T-helper 1 cell treated with Interleukin-12 subunit alpha and Interleukin-12 subunit beta and Interleukin-4 antibody, amounts not matched to agents 30 ng/mL and 1 ng/mL, for 36 hours (primary cell): ENCODE results near the gene CHP2. TPM values are rescaled to one million over a fixed set of nuclear protein-coding genes. Genes with fewer than 3 reads are reported as not detected.
"Not testable (repeated sequence)": the region's sequence is repeated elsewhere in the genome, so short reads cannot be mapped to it uniquely, and the experiment has no call there.

ENCODE experiments used
- intact Hi-C: fragments of 100-400 bp; cut with micrococcal nuclease; formaldehyde crosslinking; loops from one replicate; pipeline ENCODE4 v1.15.1; 2024
- total RNA-seq: library from RNA; stranded (reverse); gene quantifications from 2 replicates; pipeline ENCODE4 v1.2.3, GENCODE V29; 2022

CHP2 gene
- total RNA-seq, 1 donor from 2014 or later: not detected

- intact Hi-C loops: no loop called here
Measured at GRCh38 chr16:23742766-23743165, 12.1 kb upstream of the CHP2 start.

GRCh38 chr16:23745263-23745662, 9.6 kb upstream of the CHP2 start:
- intact Hi-C loops: no loop called here

- intact Hi-C loops: no loop called here
Measured at GRCh38 chr16:23748630-23749029, 6.2 kb upstream of the CHP2 start.

GRCh38 chr16:23751053-23751452, 3.8 kb upstream of the CHP2 start:
- intact Hi-C loops: not testable (repeated sequence)

- intact Hi-C loops: loop anchor here (2.0 kb wide), 1 partner anchor 15 kb away; no protein-coding TSS in a partner anchor
Measured at GRCh38 chr16:23753908-23754593, 775 bp upstream of the CHP2 start.

GRCh38 chr16:23755484-23755809, 621 bp downstream of the CHP2 start:
- intact Hi-C loops: no loop called here

- intact Hi-C loops: no loop called here
Measured at GRCh38 chr16:23757116-23757515, 2.3 kb downstream of the CHP2 start.

- intact Hi-C loops: no loop called here
Measured at GRCh38 chr16:23757937-23758619, 3.3 kb downstream of the CHP2 start.

GRCh38 chr16:23765933-23766332, 11.1 kb downstream of the CHP2 start:
- intact Hi-C loops: no loop called here

GRCh38 chr16:23768581-23768980, 13.8 kb downstream of the CHP2 start:
- intact Hi-C loops: loop anchor here (2.0 kb wide), 1 partner anchor 16 kb away; no protein-coding TSS in a partner anchor

GRCh38 chr16:23771027-23771426, 16.2 kb downstream of the CHP2 start:
- intact Hi-C loops: no loop called here

GRCh38 chr16:23771642-23772041, 16.8 kb downstream of the CHP2 start:
- intact Hi-C loops: no loop called here

GRCh38 chr16:23773339-23773738, 18.5 kb downstream of the CHP2 start:
- intact Hi-C loops: no loop called here

GRCh38 chr16:23781176-23781575, 26.4 kb downstream of the CHP2 start:
- intact Hi-C loops: no loop called here

GRCh38 chr16:23784811-23785447, 30.1 kb downstream of the CHP2 start:
- intact Hi-C loops: no loop called here

- intact Hi-C loops: no loop called here
Measured at GRCh38 chr16:23785842-23786241, 31.0 kb downstream of the CHP2 start.

GRCh38 chr16:23786964-23787561, 32.2 kb downstream of the CHP2 start:
- intact Hi-C loops: no loop called here

GRCh38 chr16:23788685-23789084, 33.9 kb downstream of the CHP2 start:
- intact Hi-C loops: no loop called here

- intact Hi-C loops: loop anchor here (10.0 kb wide), 1 partner anchor 61 kb away; no protein-coding TSS in a partner anchor
Measured at GRCh38 chr16:23795378-23795777, 40.6 kb downstream of the CHP2 start.

GRCh38 chr16:23796941-23797340, 42.1 kb downstream of the CHP2 start:
- intact Hi-C loops: loop anchor here (10.0 kb wide), 1 partner anchor 62 kb away; no protein-coding TSS in a partner anchor

- intact Hi-C loops: loop anchor here (1.0 to 10.0 kb wide), 3 partner anchors 146 to 703 kb away; partner anchors contain the start of gene NDUFAB1
Measured at GRCh38 chr16:23801378-23801777, 46.6 kb downstream of the CHP2 start.

GRCh38 chr16:23802776-23803175, 48.0 kb downstream of the CHP2 start:
- intact Hi-C loops: loop anchor here (1.0 to 10.0 kb wide), 8 partner anchors 33 to 451 kb away; partner anchors contain the start of genes NDUFAB1 and PRKCB
